Thyroid gland (tissue), 4 donors: Measurements from ENCODE around the gene SLC7A7. TPM values are rescaled to one million over a fixed set of nuclear protein-coding genes. Genes with fewer than 3 reads are reported as not detected.
A peak's percentile ranks its signal among the peaks of the same experiment; 100 is the strongest.
"Not testable (repeated sequence)": the region's sequence is repeated elsewhere in the genome, so short reads cannot be mapped to it uniquely, and the experiment has no call there.

Experiments
- DNase-seq, 2 donors: peaks; one replicate each; pipeline ENCODE4 v3.0.0-alpha.2; 2019
- H3K27ac ChIP-seq, 3 donors: fragments of 200-600 bp; sonication (generic); 1 replicate in 2 of 3; 2 replicates in 1 of 3; pipeline ENCODE4 v1.5.1; 2016 to 2019; ENCODE audit warnings: mild to moderate bottlenecking in 1 of 3, moderate library complexity in 1 of 3
- H3K27me3 ChIP-seq: fragments of 200-600 bp; sonication (generic); one replicate; pipeline ENCODE4 v1.5.1; 2019
- H3K36me3 ChIP-seq, 2 donors: fragments of 200-600 bp; sonication (generic); one replicate each; pipeline ENCODE4 v1.5.1; 2016 to 2019
- H3K4me1 ChIP-seq, 2 donors: fragments of 200-600 bp; sonication (generic); one replicate each; pipeline ENCODE4 v1.5.1; 2017 to 2019
- H3K4me3 ChIP-seq, 3 donors: fragments of 200-600 bp; sonication (generic); replicated peaks in 1 of 3; 1 replicate in 2 of 3; 2 replicates in 1 of 3; pipeline ENCODE4 v1.5.1; 2016; ENCODE audit warnings: mild to moderate bottlenecking in 1 of 3
- H3K9me3 ChIP-seq: fragments of 200-600 bp; sonication (generic); one replicate; pipeline ENCODE4 v1.5.1; 2017
- POLR2A ChIP-seq, 2 donors: fragments of 450-650 bp; IDR thresholded peaks; one replicate each; pipeline ENCODE4 v1.6.1; 2017; ENCODE audit warnings: antibody characterized with exemption in 2 of 2, mild to moderate bottlenecking in 2 of 2, moderate library complexity in 1 of 2
- WGBS, 2 donors: methylation state at CpG; one replicate each; pipeline ENCODE4 v1.1.5; 2017; 5-methylcytosine and 5-hydroxymethylcytosine counted together
- intact Hi-C: fragments of 100-400 bp; cut with DNase I; formaldehyde crosslinking; loops from one replicate; pipeline ENCODE4 v1.15.1; 2023
- total RNA-seq, 4 donors: library from RNA; depleted of rRNA; stranded (reverse); fragments of >200 nt; gene quantifications; one replicate each; pipeline ENCODE4 v1.2.3, GENCODE V29; 2016
- TF ChIP-seq, protein P1 (sequence below), 6 experiments: fragments of 200-600 bp in 3 of 6; fragments of 450-650 bp in 3 of 6; sonication (generic) in 3 of 6; IDR thresholded peaks; one replicate each; pipeline ENCODE4 v1.5.1; 2016 to 2019; ENCODE audit warnings: antibody characterized with exemption in 6 of 6, mild to moderate bottlenecking in 2 of 6, inconsistent platforms in 1 of 6, moderate library complexity in 1 of 6

SLC7A7 gene
- total RNA-seq, 4 donors from 2014 or later = 8.4 to 15.1 (median 13.7) TPM

DNA sequence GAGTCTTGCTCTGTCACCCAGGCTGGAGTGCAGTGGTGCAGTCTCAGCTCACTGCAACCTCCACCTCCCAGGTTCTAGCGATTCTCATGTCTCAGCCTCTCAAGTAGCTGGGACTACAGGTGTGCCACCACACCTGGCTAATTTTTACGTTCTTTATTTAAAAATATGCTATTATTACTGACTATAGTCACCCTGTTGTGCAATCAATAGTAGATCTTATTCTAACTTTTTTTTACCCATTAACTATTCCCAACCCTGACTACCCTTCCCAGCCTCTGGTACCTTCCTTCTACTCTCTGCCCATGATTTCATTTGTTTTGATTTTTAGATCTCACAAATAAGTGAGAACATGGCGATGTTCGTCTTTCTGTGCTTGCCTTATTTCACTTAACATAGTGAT, 46.3 kb downstream of the SLC7A7 start:
- WGBS, 2 donors = 95 to 97% methylated on average over 4 of the region's 4 CpGs
- Histone ChIP-seq H3K36me3 (peaks cover 41% of the 10 kb centered on the region in 2 donors), H3K9me3 (no peaks in the 10 kb centered on the region), H3K27me3 (no peaks in the 10 kb centered on the region), H3K4me1 (peaks cover 14 to 19% of the 10 kb centered on the region in 2 donors), H3K27ac (no peak overlapping the region), H3K4me3 (no peak overlapping the region)
- no peak for DNase-seq
- intact Hi-C loops = no loop called here
- no peak for TF ChIP-seq POLR2A (IDR thresholded peaks at IDR 0.05)
- TF ChIP-seq, protein P1, sequence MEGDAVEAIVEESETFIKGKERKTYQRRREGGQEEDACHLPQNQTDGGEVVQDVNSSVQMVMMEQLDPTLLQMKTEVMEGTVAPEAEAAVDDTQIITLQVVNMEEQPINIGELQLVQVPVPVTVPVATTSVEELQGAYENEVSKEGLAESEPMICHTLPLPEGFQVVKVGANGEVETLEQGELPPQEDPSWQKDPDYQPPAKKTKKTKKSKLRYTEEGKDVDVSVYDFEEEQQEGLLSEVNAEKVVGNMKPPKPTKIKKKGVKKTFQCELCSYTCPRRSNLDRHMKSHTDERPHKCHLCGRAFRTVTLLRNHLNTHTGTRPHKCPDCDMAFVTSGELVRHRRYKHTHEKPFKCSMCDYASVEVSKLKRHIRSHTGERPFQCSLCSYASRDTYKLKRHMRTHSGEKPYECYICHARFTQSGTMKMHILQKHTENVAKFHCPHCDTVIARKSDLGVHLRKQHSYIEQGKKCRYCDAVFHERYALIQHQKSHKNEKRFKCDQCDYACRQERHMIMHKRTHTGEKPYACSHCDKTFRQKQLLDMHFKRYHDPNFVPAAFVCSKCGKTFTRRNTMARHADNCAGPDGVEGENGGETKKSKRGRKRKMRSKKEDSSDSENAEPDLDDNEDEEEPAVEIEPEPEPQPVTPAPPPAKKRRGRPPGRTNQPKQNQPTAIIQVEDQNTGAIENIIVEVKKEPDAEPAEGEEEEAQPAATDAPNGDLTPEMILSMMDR (IDR thresholded peaks at IDR 0.05) = no peak

DNA sequence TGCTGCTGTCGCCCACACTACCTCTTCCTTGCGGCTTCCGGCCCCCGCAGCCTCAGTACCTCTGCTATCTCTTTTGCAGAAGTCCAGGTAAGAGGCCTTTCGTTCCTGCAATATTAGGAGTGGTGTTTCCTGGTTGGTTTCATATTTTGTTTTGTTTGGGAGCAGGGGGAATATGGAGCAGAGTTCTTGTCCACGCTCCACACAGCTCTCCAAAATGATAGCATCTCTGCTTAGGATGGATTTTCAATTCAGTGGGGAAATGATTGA, 48.0 kb downstream of the SLC7A7 start:
- peak overlapping the region; percentile 49 to 72 (median 57) for H3K4me3 ChIP-seq
- peaks cover 27 to 30% of the 10 kb centered on the region in 2 donors for H3K36me3 ChIP-seq
- intact Hi-C loops = no loop called here
- peak in 1 of 2 donors; percentile 13 for DNase-seq
- TF ChIP-seq POLR2A (IDR thresholded peaks at IDR 0.05) = no peak
- TF ChIP-seq, protein P1 (IDR thresholded peaks at IDR 0.05) = no peak
- H3K4me1 ChIP-seq = peaks cover 14 to 19% of the 10 kb centered on the region in 2 donors
- no peaks in the 10 kb centered on the region for H3K27me3 ChIP-seq
- H3K27ac ChIP-seq = peak overlapping the region in 2 of 3 donors; percentile 86 to 91
- 0 to 5% methylated on average over 6 of the region's 6 CpGs for WGBS, 2 donors
- no peaks in the 10 kb centered on the region for H3K9me3 ChIP-seq

DNA sequence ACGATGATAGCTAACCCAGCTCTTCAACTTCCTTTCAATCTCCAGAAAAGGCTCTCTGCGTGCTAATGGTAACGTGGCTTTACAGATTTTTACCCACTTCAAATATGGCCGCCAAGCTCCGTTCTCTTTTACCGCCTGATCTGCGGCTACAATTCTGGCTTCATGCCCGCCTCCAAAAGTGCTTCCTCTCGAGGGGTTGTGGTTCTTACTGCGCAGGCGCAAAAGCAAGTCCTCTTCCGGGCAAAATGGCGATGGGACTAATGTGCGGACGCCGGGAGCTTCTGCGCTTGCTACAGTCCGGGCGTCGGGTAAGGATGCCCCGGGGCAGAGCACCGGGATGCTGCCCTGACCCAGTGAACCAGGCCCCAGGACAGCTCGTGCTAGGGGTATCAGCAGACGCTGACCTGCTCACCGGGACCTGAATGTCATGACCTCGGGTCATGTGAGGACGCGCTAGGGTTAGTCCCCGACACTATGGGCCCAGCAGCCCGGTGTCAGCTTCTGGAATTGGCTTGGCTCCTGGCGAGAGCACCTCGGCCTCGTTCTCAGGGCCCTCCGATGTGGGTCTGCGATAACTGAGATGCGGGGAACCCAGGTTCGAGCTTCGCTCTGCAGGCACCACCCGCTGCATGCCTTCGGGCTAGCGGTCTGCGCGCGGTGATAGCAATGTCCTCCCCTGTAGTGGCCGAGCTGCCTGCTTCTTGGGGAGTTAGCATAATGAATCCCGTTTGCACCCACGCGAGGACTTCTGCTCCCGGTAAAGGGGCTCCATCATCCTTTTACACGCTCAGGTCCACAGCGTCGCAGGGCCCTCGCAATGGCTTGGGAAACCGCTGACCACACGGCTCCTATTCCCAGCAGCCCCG, 48.5 kb downstream of the SLC7A7 start, which contains the start of gene OXA1L:
OXA1L (plus strand) TSS at position 232 of the 866 bp plus-strand sequence; CDS start at position 246, 14 bp downstream.
- H3K4me3 ChIP-seq = peak within 1 kb of the TSS; percentile 49 to 72 (median 57)
- peaks cover 14 to 19% of the 10 kb centered on the region in 2 donors for H3K4me1 ChIP-seq
- H3K27ac ChIP-seq = peak within 1 kb of the TSS; percentile 69 to 91 (median 86)
- DNase-seq = peak; percentile 97 to 99
- no peaks in the 10 kb centered on the region for H3K27me3 ChIP-seq
- no peaks in the 10 kb centered on the region for H3K9me3 ChIP-seq
- 1% methylated on average over 29 to 38 of the region's 56 CpGs for WGBS, 2 donors
- TF ChIP-seq POLR2A (IDR thresholded peaks at IDR 0.05) = peak in 1 of 2 donors; percentile 88
- TF ChIP-seq, protein P1 (IDR thresholded peaks at IDR 0.05) = peak in 1 of 6 experiments; percentile 13
- intact Hi-C loops = no loop called here
- peaks cover 24 to 26% of the 10 kb centered on the region in 2 donors for H3K36me3 ChIP-seq

DNA sequence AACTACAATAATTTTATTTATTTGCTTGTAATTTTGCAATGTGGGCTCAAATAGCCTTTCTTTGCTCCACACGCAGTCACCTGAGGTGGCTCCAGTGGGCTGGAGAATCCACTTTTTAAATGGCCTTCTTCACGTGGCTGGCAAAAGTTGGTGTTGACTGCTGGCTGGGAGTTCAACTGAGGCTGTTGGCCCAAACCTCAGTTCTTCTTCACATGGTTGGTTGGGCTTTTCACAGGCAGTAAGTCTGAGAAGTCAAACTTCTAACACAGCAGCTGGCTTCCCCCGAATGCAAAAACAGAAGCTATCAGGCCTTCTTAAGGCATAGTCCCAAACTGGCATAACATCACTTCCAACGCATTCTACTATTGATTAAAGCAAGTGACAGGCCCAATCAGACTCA, 50.9 kb downstream of the SLC7A7 start:
- no peak for DNase-seq
- peaks cover 14 to 19% of the 10 kb centered on the region in 2 donors for H3K4me1 ChIP-seq
- intact Hi-C loops = no loop called here
- peaks cover under 1 to 3% of the 10 kb centered on the region in 2 donors for H3K36me3 ChIP-seq
- TF ChIP-seq POLR2A (IDR thresholded peaks at IDR 0.05) = no peak
- TF ChIP-seq, protein P1 (IDR thresholded peaks at IDR 0.05) = no peak
- H3K27ac ChIP-seq = no peak overlapping the region
- H3K27me3 ChIP-seq = no peaks in the 10 kb centered on the region
- 66 to 88% methylated on average over 4 of the region's 4 CpGs for WGBS, 2 donors
- H3K4me3 ChIP-seq = no peak overlapping the region
- no peaks in the 10 kb centered on the region for H3K9me3 ChIP-seq

DNA sequence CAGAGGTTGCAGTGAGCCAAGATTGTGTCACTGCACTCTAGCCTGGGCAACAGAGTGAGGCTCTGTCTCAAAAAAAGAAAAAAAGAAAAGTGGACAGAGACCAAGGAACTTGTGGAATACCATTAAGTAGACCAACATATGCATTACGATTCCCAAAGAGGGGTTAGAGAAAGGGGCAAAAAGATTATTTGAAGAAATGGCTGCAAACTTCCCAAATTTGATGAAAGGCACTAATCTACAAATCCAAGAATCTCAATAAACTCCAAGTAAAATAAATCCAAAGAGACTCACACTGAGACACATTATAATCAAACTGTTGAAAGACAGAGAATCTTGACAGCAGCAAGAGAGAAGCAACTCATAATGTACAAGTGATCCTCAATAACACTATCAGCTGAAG, 53.5 kb downstream of the SLC7A7 start:
- intact Hi-C loops = no loop called here
- Histone ChIP-seq H3K27ac (no peak overlapping the region), H3K36me3 (no peaks in the 10 kb centered on the region), H3K4me1 (peaks cover 6 to 9% of the 10 kb centered on the region in 2 donors), H3K27me3 (no peaks in the 10 kb centered on the region), H3K4me3 (no peak overlapping the region), H3K9me3 (no peaks in the 10 kb centered on the region)
- DNase-seq = no peak
- WGBS, 2 donors = 90% methylated on average over 1 of the region's 1 CpG
- TF ChIP-seq, protein P1 (IDR thresholded peaks at IDR 0.05) = no peak
- TF ChIP-seq POLR2A (IDR thresholded peaks at IDR 0.05) = no peak

DNA sequence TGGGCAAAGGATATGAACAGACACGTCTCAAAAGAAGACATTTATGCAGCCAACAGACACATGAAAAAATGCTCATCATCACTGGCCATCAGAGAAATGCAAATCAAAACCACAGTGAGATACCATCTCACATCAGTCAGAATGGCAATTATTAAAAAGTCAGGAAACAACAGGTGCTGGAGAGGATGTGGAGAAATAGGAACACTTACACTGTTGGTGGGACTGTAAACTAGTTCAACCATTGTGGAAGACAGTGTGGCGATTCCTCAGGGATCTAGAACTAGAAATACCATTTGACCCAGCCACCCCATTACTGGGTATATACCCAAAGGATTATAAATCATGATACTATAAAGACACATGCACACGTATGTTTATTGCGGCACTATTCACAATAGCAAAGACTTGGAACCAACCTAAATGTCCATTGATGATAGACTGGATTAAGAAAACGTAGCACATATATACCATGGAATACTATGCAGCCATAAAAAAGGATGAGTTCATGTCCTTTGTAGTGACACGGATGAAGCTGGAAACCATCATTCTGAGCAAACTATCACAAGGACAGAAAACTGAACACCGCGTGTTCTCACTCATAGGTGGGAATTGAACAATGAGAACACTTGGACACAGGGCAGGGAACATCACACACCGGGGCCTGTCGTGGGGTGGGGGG, 57.1 kb downstream of the SLC7A7 start:
- intact Hi-C loops, H3K9me3 ChIP-seq, H3K4me3 ChIP-seq, DNase-seq, H3K36me3 ChIP-seq, H3K4me1 ChIP-seq, H3K27ac ChIP-seq, H3K27me3 ChIP-seq: not testable (repeated sequence)
- 90 to 96% methylated on average over 10 of the region's 10 CpGs for WGBS, 2 donors
